Fibroblast of the aortic adventitia (primary cell): ENCODE results near the gene AMIGO1. TPM values are rescaled to one million over a fixed set of nuclear protein-coding genes. Genes with fewer than 3 reads are reported as not detected.

Source experiments
- DNase-seq: peaks from one replicate; pipeline ENCODE4 v3.0.0-alpha.2; 2010; ENCODE audit warnings: low read depth
- H3K4me3 ChIP-seq: 2 replicates; pipeline ENCODE4 v1.5.1; 2011; ENCODE audit warnings: low read depth, mild to moderate bottlenecking, control low read depth, low read length, moderate library complexity
- CTCF ChIP-seq: IDR thresholded peaks from 2 replicates; pipeline ENCODE4 v1.5.1; 2011; ENCODE audit warnings: mild to moderate bottlenecking, low read length, control low read depth, inconsistent platforms; ENCODE audit not compliant: insufficient read depth
- total RNA-seq: library from RNA; depleted of rRNA; stranded (reverse); fragments of >200 nt; gene quantifications from 2 replicates; pipeline ENCODE4 v1.2.3, GENCODE V29; 2012; ENCODE audit warnings: low replicate concordance

The AMIGO1 gene
- total RNA-seq, 1 donor: 0.54 TPM

GRCh38 chr1:109527098-109527811, 17.7 kb upstream of the AMIGO1 start:
- H3K4me3 ChIP-seq: no peak overlapping the region
- TF ChIP-seq CTCF: no peak
- DNase-seq: no peak

- DNase-seq: no peak
- TF ChIP-seq CTCF: no peak
- no peak overlapping the region for H3K4me3 ChIP-seq
Observed at GRCh38 chr1:109523706-109524105, 14.2 kb upstream of the AMIGO1 start.

GRCh38 chr1:109522026-109522425, 12.5 kb upstream of the AMIGO1 start:
- H3K4me3 ChIP-seq: no peak overlapping the region
- no peak for DNase-seq
- TF ChIP-seq CTCF: no peak

GRCh38 chr1:109521002-109521951, 11.8 kb upstream of the AMIGO1 start:
- no peak overlapping the region for H3K4me3 ChIP-seq
- no peak for DNase-seq
- TF ChIP-seq CTCF: no peak

- TF ChIP-seq CTCF: no peak
- H3K4me3 ChIP-seq: no peak overlapping the region
- DNase-seq: no peak
Observed at GRCh38 chr1:109517337-109517736, 7.8 kb upstream of the AMIGO1 start.

GRCh38 chr1:109516872-109517271, 7.3 kb upstream of the AMIGO1 start:
- no peak for TF ChIP-seq CTCF
- H3K4me3 ChIP-seq: no peak overlapping the region
- no peak for DNase-seq
